ENCODE measurements around the gene PFAS.

DNA sequence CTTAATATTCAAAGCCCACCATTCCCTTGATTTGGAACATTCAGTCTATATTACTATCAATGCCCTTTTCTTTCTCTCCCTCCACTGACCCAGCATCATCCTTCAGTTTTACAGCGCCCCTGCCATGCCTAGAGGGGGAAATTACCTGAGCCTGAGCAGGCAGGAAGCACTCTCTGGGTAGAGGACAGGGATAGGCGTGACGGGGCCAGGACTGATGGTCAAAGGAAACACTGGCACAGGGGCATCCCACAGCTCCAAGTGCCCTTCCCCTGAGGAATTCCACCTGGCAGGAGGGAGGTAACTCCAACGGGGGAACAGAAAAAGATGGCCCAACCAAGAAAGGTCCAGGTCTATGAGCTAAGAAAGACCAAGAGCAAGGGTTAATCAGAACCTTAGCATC lies 11.2 kb upstream of the PFAS start:
- TF ChIP-seq, protein P1, sequence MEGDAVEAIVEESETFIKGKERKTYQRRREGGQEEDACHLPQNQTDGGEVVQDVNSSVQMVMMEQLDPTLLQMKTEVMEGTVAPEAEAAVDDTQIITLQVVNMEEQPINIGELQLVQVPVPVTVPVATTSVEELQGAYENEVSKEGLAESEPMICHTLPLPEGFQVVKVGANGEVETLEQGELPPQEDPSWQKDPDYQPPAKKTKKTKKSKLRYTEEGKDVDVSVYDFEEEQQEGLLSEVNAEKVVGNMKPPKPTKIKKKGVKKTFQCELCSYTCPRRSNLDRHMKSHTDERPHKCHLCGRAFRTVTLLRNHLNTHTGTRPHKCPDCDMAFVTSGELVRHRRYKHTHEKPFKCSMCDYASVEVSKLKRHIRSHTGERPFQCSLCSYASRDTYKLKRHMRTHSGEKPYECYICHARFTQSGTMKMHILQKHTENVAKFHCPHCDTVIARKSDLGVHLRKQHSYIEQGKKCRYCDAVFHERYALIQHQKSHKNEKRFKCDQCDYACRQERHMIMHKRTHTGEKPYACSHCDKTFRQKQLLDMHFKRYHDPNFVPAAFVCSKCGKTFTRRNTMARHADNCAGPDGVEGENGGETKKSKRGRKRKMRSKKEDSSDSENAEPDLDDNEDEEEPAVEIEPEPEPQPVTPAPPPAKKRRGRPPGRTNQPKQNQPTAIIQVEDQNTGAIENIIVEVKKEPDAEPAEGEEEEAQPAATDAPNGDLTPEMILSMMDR (IDR thresholded peaks at IDR 0.05) = no peak
- TF ChIP-seq POLR2A (IDR thresholded peaks at IDR 0.05) (no peak), POLR2AphosphoS5 (IDR thresholded peaks at IDR 0.05) (no peak), EP300 (IDR thresholded peaks at IDR 0.05) (no peak)

All from gastroesophageal sphincter (tissue), 3 donors.